ENCODE results near the gene FLNB. TPM values are rescaled to one million over a fixed set of nuclear protein-coding genes. Genes with fewer than 3 reads are reported as not detected.

FLNB gene
- total and polyA plus RNA-seq, 2 of the 13 experiments (the other 11 are each of a cell fraction or from before 2014, with no cell fraction given), result 106 to 130 TPM

DNA sequence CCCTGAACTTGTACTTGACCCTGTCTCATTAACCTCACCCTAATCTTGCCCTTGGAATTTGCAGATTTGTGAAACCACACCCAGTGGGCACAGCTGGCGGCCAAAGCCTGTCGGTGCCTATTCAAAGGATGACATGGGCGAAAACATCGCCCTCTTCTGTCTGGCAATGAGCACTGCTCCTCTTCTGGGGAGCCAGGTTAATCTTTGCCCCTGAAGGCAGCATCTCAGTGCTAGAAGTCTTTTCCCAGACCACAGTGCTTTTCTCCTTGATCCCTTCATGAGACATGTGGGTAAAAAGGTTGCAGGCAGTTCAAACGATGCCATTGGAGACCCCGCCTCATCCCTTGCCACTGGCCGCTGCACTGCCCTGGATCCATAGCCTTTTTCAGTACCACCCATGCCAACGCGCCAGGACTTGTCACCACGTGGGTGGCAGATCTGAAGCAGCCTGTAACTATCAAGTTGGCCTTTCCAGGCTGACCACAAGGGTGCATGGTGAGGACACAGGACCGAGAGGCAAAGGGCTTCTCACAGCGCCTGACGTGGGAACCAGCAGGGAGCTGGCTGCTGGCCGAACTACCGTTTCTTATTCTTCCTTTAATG lies 209.1 kb downstream of the FLNB start (continued):
- 0 out of 2 replicates have a peak, but pooled peaks have one; percentile 39 for TF ChIP-seq ZNF318 (CRISPR knock-in tag; IDR thresholded peaks at IDR 0.05)
- peak; percentile 75 for TF ChIP-seq RXRA (CRISPR knock-in tag; IDR thresholded peaks at IDR 0.05)
- TF ChIP-seq, protein P1, sequence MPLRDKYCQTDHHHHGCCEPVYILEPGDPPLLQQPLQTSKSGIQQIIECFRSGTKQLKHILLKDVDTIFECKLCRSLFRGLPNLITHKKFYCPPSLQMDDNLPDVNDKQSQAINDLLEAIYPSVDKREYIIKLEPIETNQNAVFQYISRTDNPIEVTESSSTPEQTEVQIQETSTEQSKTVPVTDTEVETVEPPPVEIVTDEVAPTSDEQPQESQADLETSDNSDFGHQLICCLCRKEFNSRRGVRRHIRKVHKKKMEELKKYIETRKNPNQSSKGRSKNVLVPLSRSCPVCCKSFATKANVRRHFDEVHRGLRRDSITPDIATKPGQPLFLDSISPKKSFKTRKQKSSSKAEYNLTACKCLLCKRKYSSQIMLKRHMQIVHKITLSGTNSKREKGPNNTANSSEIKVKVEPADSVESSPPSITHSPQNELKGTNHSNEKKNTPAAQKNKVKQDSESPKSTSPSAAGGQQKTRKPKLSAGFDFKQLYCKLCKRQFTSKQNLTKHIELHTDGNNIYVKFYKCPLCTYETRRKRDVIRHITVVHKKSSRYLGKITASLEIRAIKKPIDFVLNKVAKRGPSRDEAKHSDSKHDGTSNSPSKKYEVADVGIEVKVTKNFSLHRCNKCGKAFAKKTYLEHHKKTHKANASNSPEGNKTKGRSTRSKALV (CRISPR knock-in tag; IDR thresholded peaks at IDR 0.05), result peak; percentile 73; the same call in 1 of the 2 replicates
- TF ChIP-seq, protein P2, sequence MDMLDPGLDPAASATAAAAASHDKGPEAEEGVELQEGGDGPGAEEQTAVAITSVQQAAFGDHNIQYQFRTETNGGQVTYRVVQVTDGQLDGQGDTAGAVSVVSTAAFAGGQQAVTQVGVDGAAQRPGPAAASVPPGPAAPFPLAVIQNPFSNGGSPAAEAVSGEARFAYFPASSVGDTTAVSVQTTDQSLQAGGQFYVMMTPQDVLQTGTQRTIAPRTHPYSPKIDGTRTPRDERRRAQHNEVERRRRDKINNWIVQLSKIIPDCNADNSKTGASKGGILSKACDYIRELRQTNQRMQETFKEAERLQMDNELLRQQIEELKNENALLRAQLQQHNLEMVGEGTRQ (IDR thresholded peaks at IDR 0.05; ENCODE audit: low read depth, low read length), result 0 out of 2 replicates have a peak, but pooled peaks have one; percentile 29
- TF ChIP-seq, protein P2 (CRISPR knock-in tag; IDR thresholded peaks at IDR 0.05; ENCODE audit: borderline replicate concordance), result no peak
- TF ChIP-seq FOSL2 (CRISPR knock-in tag; IDR thresholded peaks at IDR 0.05), result peak; percentile 40; the same call in 1 of the 2 replicates
- TF ChIP-seq, protein P3, sequence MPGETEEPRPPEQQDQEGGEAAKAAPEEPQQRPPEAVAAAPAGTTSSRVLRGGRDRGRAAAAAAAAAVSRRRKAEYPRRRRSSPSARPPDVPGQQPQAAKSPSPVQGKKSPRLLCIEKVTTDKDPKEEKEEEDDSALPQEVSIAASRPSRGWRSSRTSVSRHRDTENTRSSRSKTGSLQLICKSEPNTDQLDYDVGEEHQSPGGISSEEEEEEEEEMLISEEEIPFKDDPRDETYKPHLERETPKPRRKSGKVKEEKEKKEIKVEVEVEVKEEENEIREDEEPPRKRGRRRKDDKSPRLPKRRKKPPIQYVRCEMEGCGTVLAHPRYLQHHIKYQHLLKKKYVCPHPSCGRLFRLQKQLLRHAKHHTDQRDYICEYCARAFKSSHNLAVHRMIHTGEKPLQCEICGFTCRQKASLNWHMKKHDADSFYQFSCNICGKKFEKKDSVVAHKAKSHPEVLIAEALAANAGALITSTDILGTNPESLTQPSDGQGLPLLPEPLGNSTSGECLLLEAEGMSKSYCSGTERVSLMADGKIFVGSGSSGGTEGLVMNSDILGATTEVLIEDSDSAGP (CRISPR knock-in tag; IDR thresholded peaks at IDR 0.05; ENCODE audit: borderline replicate concordance), result peak; percentile 62
- 0 out of 2 replicates have a peak, but pooled peaks have one; percentile 13 for TF ChIP-seq KMT2B (CRISPR knock-in tag; IDR thresholded peaks at IDR 0.05)
- TF ChIP-seq ZNF572 (CRISPR knock-in tag; IDR thresholded peaks at IDR 0.05), result peak; percentile 19; the same call in 1 of the 2 replicates
- TF ChIP-seq FOXP4 (CRISPR knock-in tag; IDR thresholded peaks at IDR 0.05), result peak; percentile 33; the same call in 1 of the 2 replicates
- no peak for TF ChIP-seq LCORL (IDR thresholded peaks at IDR 0.05)
- peak; percentile 65 for TF ChIP-seq LCORL (CRISPR knock-in tag; IDR thresholded peaks at IDR 0.05)
